Endodermal cell (in vitro differentiated cells): ENCODE results near the gene TEX101. TPM values are rescaled to one million over a fixed set of nuclear protein-coding genes. Genes with fewer than 3 reads are reported as not detected.

Experiments
- DNase-seq: peaks from one replicate; pipeline ENCODE4 v3.0.0-alpha.2; 2017
- H3K27ac ChIP-seq: 2 replicates; pipeline ENCODE4 v1.5.1; 2013; ENCODE audit warnings: mild to moderate bottlenecking, low read depth, low read length, moderate library complexity
- H3K27me3 ChIP-seq: 2 replicates; pipeline ENCODE4 v1.6.1; 2013; ENCODE audit warnings: mild to moderate bottlenecking, low read length, moderate library complexity; ENCODE audit not compliant: insufficient read depth, control insufficient read depth, poor library complexity, severe bottlenecking
- H3K36me3 ChIP-seq: 2 replicates; pipeline ENCODE4 v1.7.0; 2013; ENCODE audit warnings: mild to moderate bottlenecking, low read length, moderate library complexity; ENCODE audit not compliant: control insufficient read depth, insufficient read depth
- H3K4me1 ChIP-seq: one replicate; pipeline ENCODE4 v1.7.0; 2013; ENCODE audit warnings: low read length; ENCODE audit not compliant: control insufficient read depth, insufficient read depth
- H3K4me3 ChIP-seq: 2 replicates; pipeline ENCODE4 v1.5.1; 2013; ENCODE audit warnings: mild to moderate bottlenecking, low read length, moderate library complexity
- H3K9ac ChIP-seq: 2 replicates; pipeline ENCODE4 v1.6.1; 2013; ENCODE audit warnings: mild to moderate bottlenecking, low read length, moderate library complexity; ENCODE audit not compliant: poor library complexity, severe bottlenecking; ENCODE audit errors: extremely low read depth
- H3K9me3 ChIP-seq: 2 replicates; pipeline ENCODE4 v1.6.1; 2013; ENCODE audit warnings: mild to moderate bottlenecking, low read length, moderate library complexity; ENCODE audit not compliant: control insufficient read depth
- H3K27ac Mint-ChIP-seq: 2 replicates; pipeline ENCODE4 v1.8.0; 2020; ENCODE audit warnings: mixed read lengths
- H3K27me3 Mint-ChIP-seq: 2 replicates; pipeline ENCODE4 v1.8.0; 2021; ENCODE audit warnings: mild to moderate bottlenecking, mixed read lengths; ENCODE audit not compliant: insufficient read depth
- H3K36me3 Mint-ChIP-seq: 2 replicates; pipeline ENCODE4 v1.8.0; 2020; ENCODE audit warnings: low read depth, mixed read lengths
- H3K4me1 Mint-ChIP-seq: 2 replicates; pipeline ENCODE4 v1.8.0; 2020; ENCODE audit warnings: mixed read lengths
- H3K4me3 Mint-ChIP-seq: 2 replicates; pipeline ENCODE4 v1.8.0; 2020; ENCODE audit warnings: mild to moderate bottlenecking, moderate library complexity, mixed read lengths
- H3K9me3 Mint-ChIP-seq: 2 replicates; pipeline ENCODE4 v1.8.0; 2020; ENCODE audit warnings: mild to moderate bottlenecking, mixed read lengths
- CTCF ChIP-seq: fragments of 200-600 bp; sonication (generic); conservative IDR thresholded peaks from 2 replicates; pipeline ENCODE4 v1.5.0; 2021; ENCODE audit warnings: antibody characterized with exemption, mild to moderate bottlenecking
- WGBS, 2 experiments: methylation state at CpG; one replicate each; pipeline versions ENCODE4 v1.1.5 to v1.1.7; 2013; ENCODE audit warnings: missing lambda C conversion rate in 2 of 2, mixed read lengths in 1 of 2; ENCODE audit not compliant: insufficient coverage in 1 of 2, insufficient read length in 1 of 2; 5-methylcytosine and 5-hydroxymethylcytosine counted together
- total RNA-seq, 2 donors: library from RNA; stranded (reverse); fragmentation: NEBNext Ultra II Directional in 1 of 2; extraction: Animal tissue kit (Norgen Biotek cat#: 25700) in 1 of 2; gene quantifications; 2 replicates in 1 of 2; 3 replicates in 1 of 2; pipeline ENCODE4 v1.2.1, GENCODE V29; 2021

TEX101 gene
- total RNA-seq, 2 donors from 2014 or later = 0.59 TPM; not detected in 1

DNA sequence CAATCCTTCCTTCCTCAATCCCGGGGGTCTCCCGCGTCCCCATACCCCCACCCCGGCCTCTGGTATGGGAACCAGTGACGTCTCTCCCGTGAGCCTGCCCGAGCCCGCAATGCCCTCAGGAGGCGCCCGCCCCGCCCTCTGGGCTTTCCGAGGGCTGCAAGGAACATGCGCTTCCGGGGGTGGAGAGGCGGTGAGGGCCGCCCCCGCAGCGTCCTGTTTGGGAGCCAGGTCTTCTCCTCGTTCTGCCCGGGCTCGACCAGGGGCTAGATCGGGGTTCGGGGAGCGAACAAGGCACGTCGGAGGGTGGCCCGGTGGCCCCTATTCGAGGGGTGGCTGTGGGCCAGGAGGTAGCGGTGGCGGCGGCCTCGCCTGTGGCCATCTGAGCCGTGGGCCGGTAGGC is 6.6 kb upstream of the TEX101 start:
- H3K27me3 ChIP-seq = no peaks in the 10 kb centered on the region
- no peak overlapping the region for H3K27ac ChIP-seq
- 95 to 98% methylated on average over 9 to 34 of the region's 34 CpGs for WGBS, 2 experiments
- H3K4me1 ChIP-seq = no peaks in the 10 kb centered on the region
- Mint-ChIP-seq H3K4me1 (no peaks in the 10 kb centered on the region), H3K27ac (no peak overlapping the region), H3K4me3 (no peak overlapping the region), H3K9me3 (peaks cover 37% of the 10 kb centered on the region), H3K27me3 (peaks cover 6% of the 10 kb centered on the region), H3K36me3 (no peaks in the 10 kb centered on the region)
- TF ChIP-seq CTCF = no peak
- no peak overlapping the region for H3K4me3 ChIP-seq
- no peak overlapping the region for H3K9ac ChIP-seq
- no peaks in the 10 kb centered on the region for H3K36me3 ChIP-seq
- peaks cover 7% of the 10 kb centered on the region for H3K9me3 ChIP-seq
- no peak for DNase-seq

GRCh38 chr19:43409415-43409814 is 5.3 kb upstream of the TEX101 start:
- no peaks in the 10 kb centered on the region for H3K27me3 ChIP-seq
- no peak overlapping the region for H3K27ac ChIP-seq
- H3K36me3 ChIP-seq = no peaks in the 10 kb centered on the region
- no peaks in the 10 kb centered on the region for H3K4me1 ChIP-seq
- Mint-ChIP-seq H3K9me3 (peaks cover 50% of the 10 kb centered on the region), H3K4me3 (no peak overlapping the region), H3K36me3 (no peaks in the 10 kb centered on the region), H3K27me3 (peaks cover 6% of the 10 kb centered on the region), H3K4me1 (no peaks in the 10 kb centered on the region), H3K27ac (no peak overlapping the region)
- H3K9ac ChIP-seq = no peak overlapping the region
- no peak for DNase-seq
- H3K4me3 ChIP-seq = no peak overlapping the region
- TF ChIP-seq CTCF = no peak
- WGBS, 2 experiments = 90 to 100% methylated on average over 1 of the region's 1 CpG
- peaks cover 16% of the 10 kb centered on the region for H3K9me3 ChIP-seq

DNA sequence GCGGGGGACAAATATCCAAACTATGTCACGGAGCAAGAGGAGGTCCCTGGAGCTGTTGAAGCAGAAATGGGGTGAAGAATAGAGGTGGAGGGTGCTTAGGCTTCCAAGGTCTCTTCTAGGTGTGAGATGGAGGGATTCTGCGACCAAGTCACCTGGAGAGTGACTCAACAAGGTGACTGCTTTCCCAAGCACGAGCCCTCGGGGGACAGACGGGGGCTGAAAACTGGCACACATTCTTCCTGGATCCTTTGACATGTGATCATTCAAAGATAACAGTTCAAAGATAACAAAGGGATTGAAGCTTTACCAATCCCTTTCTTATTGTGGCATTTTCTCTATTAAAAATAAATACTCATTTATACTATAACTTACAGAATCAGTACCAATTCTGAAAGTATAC is 2.2 kb upstream of the TEX101 start:
- Histone ChIP-seq H3K27ac (no peak overlapping the region), H3K4me1 (no peaks in the 10 kb centered on the region), H3K27me3 (no peaks in the 10 kb centered on the region), H3K9ac (no peak overlapping the region), H3K4me3 (no peak overlapping the region), H3K36me3 (no peaks in the 10 kb centered on the region), H3K9me3 (peaks cover 16% of the 10 kb centered on the region)
- WGBS, 2 experiments = 86 to 87% methylated on average over 6 of the region's 6 CpGs
- peaks cover 59% of the 10 kb centered on the region for H3K9me3 Mint-ChIP-seq
- H3K27ac Mint-ChIP-seq = no peak overlapping the region
- H3K4me1 Mint-ChIP-seq = no peaks in the 10 kb centered on the region
- no peak overlapping the region for H3K4me3 Mint-ChIP-seq
- no peak for TF ChIP-seq CTCF
- H3K36me3 Mint-ChIP-seq = peaks cover 2% of the 10 kb centered on the region
- peaks cover 3% of the 10 kb centered on the region for H3K27me3 Mint-ChIP-seq
- no peak for DNase-seq
